ENCODE results near the gene WNT10A.
"Not testable (repeated sequence)": the region's sequence is repeated elsewhere in the genome, so short reads cannot be mapped to it uniquely, and the experiment has no call there.

The WNT10A gene

DNA sequence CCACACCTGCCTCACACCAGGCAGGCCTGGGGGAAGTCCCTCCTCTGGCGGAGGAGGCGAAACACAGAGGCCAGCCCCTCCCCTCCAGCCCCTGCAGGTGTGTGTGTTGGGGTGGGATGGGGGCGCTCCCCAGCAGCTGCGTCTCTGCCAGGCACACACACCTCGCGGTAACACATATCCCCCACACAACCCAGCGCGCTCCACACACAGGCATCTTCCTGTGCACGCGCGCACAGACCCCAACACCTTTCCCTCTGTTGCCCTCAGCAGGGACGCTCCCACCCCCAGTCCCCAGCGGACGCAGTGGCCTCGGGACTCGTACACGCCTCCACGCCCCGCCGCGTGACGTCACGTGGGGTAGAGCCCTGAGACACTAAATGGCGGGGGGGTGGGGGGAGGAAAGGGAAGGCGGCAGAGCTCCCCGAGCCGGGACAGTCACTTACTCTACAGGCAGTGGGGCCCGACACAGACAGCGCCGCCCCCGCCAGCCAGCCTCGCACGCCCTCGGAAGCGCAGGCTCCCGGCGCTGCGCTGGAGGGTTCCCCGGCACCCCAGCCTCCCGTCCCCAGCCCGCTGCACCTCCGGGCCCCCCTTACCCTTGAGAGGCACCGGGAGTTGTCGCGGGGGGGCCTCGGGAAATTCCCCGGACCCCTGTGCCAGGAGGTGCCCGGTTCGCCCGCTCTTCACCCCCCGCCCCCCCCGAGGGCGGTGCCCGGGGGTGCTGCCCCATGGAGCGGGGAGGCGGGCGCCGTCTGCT lies at the start of gene WNT10A:
TSS of gene WNT10A (plus strand) at position 751 of the 757 bp plus-strand sequence. CDS start 144 bp downstream, outside the sequence.
- no peak for DNase-seq (ENCODE audit: low read depth)

DNA sequence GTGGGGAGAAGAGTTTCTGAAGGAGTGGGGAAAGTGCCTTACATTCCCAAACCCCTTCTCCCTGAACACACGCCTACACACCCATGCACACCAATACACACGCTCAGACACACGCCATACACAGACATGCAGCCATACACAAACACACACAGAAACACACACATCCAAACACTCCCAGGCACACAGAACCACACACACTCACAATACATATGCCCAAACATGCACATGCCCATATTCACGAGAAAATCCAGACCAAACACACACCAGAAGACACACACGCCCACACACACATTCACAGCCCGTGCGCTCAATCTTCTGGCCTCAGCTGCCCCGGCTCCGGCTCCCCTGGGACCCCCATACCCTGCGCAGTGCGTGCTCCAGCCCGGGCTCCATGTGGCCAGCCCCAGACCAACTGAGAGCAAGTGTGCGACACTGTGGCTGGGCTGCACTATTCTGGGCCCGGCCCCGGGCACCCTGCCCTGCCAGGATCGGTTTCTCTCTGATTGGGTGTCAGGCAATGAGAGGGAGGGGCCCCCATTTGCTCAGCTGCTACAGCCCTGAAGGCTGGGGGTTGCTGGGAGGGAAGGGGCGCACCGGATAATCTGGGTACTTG lies 49.2 kb upstream of the WNT10A start, which contains the start of gene PRKAG3:
TSS of gene PRKAG3 (minus strand) at position 426 of the 613 bp plus-strand sequence.
- H3K4me3 ChIP-seq (ENCODE audit: low read depth, low read length), result no peak within 1 kb of the TSS
- no peak for DNase-seq (ENCODE audit: low read depth)

More for the DNA sequence above, at the start of gene WNT10A:
- no peak within 1 kb of the TSS for H3K4me3 ChIP-seq (ENCODE audit: low read depth, low read length)

DNA sequence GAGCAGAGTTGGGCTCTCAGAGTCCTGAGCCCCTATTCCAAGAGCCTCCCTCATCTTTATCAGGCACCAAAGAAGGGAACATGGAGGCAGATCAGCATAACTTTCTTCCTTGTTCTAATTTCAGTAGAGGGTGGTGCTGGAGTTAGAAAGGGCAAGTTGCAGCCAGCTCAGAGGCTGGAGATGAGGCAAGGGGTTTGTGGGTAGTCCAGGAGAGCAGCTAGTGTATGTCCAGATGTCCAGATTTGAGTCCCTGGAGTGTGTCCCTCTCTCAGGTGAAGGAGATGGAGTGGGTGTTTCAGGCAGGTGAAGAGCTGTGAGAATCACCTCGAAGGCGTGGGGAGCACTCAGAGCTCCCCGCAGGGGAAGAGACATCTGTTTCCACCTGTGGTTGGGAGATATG lies 48.6 kb upstream of the WNT10A start:
- H3K4me3 ChIP-seq (ENCODE audit: low read depth, low read length), result no peak overlapping the region
- DNase-seq (ENCODE audit: low read depth), result no peak

DNA sequence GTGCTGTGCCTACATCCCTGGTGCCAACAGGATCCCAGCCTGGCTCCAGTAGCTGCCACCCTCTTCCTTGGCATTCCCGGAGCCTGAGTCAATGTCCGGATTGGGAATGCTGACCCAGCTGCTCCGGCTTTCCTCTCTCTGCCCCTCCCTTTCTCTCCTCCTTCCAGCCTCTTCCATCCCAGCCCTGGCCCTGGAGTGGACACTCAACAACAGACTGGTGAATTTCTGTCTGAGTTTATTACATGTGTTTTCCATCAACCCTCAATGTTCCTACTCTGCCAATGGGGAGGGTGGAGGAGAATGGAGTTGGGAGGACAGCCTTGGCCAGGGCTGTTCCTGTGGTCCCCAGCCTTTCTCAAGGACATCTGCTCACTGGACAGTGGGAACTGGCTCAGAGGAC lies 48.1 kb upstream of the WNT10A start:
- no peak for DNase-seq (ENCODE audit: low read depth)
- no peak overlapping the region for H3K4me3 ChIP-seq (ENCODE audit: low read depth, low read length)

DNA sequence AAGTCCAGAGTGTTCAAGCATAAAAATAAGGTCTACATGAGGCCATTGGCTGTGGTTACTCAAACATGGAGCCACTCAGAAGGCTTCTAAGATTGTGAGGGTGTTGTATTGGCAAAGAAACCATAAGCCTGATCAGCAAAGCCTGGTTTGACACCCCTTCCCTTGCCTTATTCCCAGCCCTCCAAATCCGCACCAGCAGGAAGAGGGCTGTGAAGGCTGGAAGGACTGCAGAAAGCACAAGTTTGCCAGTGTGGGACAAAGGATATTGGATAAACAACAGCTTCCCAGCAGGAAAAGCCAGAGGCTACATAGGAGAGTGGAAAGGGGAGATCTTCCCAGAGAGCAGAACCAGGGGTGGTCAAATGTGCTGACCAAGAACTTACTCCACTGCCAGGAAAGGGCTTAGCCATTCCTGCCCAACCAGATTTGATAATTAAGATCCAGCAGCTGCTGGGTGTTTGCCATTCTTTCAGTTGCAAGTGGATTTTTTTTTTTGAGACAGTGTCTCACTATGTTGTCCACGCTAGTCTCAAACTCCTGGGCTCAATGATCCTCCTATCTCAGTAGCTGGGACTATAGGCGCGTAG lies 47.5 kb upstream of the WNT10A start:
- H3K4me3 ChIP-seq (ENCODE audit: low read depth, low read length), result no peak overlapping the region

DNA sequence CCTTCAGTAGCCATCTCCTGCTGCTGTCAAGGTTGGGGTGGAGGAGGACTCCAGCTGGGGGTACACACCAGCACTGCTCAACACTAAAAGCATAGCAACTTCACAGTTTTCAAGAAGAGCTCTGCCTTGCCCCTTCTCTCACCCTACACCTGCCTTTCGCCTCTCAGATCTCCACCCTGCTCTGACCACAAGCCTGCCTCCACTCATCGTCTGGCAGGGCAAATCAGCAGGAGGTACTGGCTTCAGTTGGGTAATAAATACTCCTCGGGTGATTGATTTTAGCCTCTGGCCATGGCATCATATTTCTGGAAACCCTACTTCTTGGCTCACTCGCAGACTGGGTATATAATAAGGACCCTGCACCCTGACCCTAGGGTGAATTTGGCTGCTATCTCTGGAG lies 46.0 kb upstream of the WNT10A start:
- H3K4me3 ChIP-seq (ENCODE audit: low read depth, low read length), result no peak overlapping the region
- DNase-seq (ENCODE audit: low read depth), result no peak

More for the DNA sequence above, 47.5 kb upstream of the WNT10A start:
- no peak for DNase-seq (ENCODE audit: low read depth)

DNA sequence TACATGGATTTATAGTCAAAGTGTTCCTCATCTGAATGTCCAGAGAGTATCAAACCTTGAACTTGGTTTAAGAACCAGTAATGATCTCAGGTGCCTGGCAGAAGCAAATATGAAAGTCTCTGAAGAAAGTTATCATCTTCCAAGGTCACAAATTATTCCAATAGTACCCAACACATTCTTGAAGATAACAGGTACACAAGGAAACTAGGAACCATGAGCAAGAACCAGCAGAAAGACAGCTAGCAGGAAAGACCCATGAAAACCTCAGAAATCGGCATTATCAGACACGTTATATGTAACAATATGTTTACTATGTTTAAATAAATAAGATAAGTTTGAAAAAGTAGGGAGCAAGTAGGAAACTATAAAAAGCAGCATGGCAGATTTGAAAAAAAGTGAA lies 43.2 kb upstream of the WNT10A start:
- no peak for DNase-seq (ENCODE audit: low read depth)
- H3K4me3 ChIP-seq (ENCODE audit: low read depth, low read length), result no peak overlapping the region

DNA sequence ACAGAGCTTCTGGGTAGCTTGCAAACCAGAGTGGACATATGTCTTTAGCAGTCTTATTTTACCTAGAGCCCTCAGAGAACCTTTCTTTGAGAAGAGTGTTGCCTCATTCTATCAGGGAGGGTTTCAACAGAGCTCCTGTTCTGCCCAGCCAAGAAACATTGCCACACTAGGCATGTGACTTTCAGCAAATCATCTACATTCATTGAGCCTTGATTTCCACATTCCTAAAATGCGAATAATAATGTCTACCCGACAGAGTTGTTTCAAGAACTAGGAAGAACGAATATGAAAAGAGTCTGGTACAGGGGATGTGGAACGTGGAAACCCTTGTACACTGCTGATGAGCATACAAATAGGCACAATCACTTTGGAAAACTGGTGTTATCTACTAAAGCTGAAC lies 41.2 kb upstream of the WNT10A start:
- DNase-seq (ENCODE audit: low read depth), result no peak
- H3K4me3 ChIP-seq (ENCODE audit: low read depth, low read length), result no peak overlapping the region

DNA sequence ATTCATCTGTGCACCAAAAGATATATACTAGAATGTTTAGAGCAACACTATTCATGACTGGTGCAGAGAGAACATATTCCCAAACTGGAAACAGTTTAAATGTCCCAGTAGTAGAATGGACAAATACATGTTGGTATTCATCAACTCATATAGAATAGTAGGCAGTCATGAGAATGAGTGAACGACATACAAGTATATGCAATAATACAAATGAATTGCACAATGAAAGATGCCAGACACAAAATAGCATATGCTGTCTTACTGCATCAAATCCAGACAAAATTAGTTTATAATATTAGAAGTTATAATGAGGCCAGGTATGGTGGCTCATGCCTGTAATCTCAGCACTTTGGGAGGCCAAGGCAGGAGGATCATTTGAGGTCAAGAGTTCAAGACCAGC lies 40.8 kb upstream of the WNT10A start:
- no peak for DNase-seq (ENCODE audit: low read depth)
- no peak overlapping the region for H3K4me3 ChIP-seq (ENCODE audit: low read depth, low read length)

DNA sequence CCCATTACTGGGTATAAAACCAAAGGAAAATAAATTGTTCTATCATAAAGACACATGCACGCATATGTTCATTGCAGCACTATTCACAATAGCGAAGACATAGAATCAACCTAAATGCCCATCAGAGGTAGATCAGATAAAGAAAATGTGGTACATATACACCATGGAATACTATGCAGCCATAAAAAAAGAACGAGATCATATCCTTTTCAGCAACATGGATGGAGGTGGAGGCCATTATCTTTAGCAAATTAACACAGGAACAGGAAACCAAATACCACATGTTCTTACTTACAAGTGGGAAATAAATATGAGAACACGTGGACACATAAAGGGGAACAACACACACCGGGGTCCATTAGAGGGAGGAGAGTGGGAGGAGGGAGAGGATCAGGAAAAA lies 36.3 kb upstream of the WNT10A start:
- H3K4me3 ChIP-seq (ENCODE audit: low read depth, low read length); DNase-seq (ENCODE audit: low read depth): not testable (repeated sequence)

DNA sequence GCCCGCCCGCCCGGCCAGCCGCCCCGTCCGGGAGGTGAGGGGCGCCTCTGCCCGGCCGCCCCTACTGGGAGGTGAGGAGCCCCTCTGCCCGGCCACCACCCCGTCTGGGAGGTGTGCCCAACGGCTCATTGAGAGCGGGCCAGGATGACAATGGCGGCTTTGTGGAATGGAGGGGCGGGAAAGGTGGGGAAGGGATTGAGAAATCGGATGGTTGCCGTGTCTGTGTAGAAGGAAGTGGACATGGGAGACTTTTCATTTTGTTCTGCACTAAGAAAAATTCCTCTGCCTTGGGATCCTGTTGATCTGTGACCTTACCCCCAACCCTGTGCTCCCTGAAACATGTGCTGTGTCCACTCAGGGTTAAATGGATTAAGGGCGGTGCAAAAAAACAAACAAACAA lies 33.7 kb upstream of the WNT10A start:
- not testable (repeated sequence) for DNase-seq (ENCODE audit: low read depth); H3K4me3 ChIP-seq (ENCODE audit: low read depth, low read length)

DNA sequence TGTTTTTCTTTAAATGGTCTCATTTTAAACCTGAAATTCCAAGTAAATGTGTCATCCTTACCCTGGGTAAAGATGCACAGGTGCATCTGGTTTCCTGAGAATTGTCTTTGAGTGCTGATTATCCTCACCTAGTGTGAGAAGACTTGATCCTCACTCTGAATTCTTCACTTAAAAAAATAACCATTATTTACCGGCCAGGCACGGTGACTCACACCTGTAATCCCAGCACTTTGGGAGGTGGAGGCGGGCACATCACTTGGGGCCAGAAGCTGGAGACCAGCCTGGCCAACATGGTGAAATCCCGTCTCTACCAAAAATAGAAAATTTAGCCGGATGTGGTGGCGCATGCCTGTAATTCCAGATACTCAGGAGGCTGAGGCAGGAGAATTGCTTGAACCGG lies 30.9 kb upstream of the WNT10A start:
- H3K4me3 ChIP-seq (ENCODE audit: low read depth, low read length), result no peak overlapping the region
- DNase-seq (ENCODE audit: low read depth), result no peak

DNA sequence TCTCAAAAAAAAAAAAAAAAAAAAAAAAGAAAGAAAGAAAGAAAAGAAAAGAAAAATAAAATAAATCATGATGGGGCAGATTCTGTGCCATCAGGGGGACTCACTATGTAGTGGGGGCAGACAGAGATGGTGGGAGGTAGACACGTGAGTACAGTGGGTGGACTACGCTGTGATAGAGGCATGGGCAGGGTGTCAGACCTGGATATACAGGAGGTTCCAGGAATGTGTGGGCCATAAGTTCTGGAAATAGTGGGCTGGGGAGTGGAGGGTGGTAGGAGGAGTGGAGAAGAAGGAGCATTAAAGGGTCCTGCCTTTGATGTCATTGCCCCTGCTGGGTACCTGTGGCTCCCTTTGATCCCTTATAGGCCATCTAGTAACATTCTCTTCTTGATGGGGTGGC lies 29.9 kb upstream of the WNT10A start:
- no peak overlapping the region for H3K4me3 ChIP-seq (ENCODE audit: low read depth, low read length)
- no peak for DNase-seq (ENCODE audit: low read depth)

DNA sequence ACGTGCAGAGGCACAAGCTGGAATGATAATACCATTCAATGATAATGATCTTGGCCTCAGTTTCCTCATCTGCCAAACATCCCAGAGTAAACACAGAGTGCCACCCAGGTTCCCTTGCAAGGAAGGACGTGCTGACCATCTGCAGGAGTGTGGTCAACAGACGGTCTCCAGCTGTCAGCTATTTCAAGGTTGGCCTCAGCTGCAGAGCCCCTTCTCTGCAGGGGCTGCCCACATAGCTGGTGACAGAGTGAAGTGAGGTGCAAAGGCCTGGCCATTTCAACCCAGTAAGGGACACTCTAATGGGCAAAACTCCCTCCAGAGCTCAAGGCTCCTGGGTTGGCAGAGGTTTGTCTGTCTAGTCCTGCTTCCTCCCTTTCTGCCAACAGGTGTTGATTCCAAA lies 29.4 kb upstream of the WNT10A start:
- DNase-seq (ENCODE audit: low read depth), result no peak
- H3K4me3 ChIP-seq (ENCODE audit: low read depth, low read length), result no peak overlapping the region

DNA sequence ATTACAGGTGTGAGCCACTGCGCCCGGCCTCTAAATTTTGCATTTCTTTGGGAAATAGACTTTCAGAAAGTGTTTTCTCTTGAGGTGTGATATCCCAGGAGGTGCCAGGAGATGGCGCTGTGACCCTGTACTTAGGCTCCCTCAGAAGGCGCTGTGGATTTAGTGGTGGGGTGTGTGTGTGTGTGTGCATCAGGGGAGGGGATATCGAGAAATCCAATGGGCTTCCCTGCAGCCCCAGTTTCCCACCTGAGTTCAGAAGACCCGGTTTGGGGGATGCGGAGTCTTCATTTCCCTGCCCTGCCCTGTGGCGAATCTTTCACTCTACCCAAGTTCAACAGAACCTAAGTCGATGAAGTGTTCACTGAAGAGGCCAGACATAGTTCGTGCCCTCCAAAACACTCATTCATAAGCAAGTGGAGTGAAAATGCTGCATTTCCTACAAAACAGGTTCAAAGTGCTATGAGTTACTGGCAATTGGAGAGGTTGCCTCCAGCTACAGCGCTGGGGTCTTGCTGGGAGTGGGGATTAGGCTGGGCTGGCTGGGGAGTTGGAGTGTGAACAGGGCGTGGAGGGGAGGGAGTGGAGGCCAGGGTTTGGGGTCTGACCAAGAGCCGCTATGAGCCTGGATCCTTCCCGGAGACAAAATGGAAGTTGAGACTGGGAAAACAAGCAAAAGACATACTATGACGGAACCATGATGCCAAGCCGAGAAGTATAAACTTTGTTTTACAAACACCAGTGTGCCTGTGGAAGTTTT lies 27.6 kb upstream of the WNT10A start:
- DNase-seq (ENCODE audit: low read depth), result no peak
- no peak overlapping the region for H3K4me3 ChIP-seq (ENCODE audit: low read depth, low read length)

DNA sequence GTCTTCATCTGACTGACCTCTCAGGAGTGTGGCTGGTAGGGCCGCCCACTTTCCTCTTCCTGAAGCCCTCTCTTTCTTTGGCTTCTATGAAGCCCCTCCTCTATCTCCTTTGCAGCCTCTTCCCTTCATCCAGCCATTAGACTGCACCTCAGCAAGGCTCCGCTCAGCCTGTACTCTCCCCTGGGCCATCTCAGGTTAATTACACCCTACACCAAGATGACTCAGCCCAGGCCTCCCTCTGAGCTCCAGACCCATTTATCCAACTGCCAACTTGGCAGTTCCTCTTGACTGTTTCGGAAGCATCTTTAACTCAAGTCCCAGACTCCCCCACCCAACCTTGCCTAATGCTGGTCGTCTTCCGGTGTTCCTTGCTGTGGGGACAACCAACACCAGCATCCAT lies 26.9 kb upstream of the WNT10A start:
- no peak overlapping the region for H3K4me3 ChIP-seq (ENCODE audit: low read depth, low read length)
- DNase-seq (ENCODE audit: low read depth), result no peak

DNA sequence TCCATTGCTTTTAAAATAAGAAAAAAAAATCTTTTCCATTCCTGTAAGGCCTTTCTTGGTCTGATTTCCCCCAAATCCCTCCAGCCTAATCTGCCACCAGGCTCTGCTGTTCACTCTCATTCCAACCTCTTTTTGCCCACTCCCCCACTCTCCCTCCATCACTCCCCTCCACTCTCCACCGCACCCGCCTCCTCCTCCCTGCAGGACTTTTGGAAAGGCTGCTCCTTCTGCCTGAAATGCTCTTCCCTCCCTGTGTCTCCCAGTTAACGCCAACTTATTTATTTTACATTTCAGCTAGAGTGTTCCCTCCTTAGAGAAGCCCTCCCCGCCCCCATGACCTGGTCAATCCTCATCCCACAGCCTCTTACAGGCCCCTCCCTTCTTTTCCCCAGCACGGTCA lies 25.8 kb upstream of the WNT10A start:
- H3K4me3 ChIP-seq (ENCODE audit: low read depth, low read length), result no peak overlapping the region
- DNase-seq (ENCODE audit: low read depth), result no peak

DNA sequence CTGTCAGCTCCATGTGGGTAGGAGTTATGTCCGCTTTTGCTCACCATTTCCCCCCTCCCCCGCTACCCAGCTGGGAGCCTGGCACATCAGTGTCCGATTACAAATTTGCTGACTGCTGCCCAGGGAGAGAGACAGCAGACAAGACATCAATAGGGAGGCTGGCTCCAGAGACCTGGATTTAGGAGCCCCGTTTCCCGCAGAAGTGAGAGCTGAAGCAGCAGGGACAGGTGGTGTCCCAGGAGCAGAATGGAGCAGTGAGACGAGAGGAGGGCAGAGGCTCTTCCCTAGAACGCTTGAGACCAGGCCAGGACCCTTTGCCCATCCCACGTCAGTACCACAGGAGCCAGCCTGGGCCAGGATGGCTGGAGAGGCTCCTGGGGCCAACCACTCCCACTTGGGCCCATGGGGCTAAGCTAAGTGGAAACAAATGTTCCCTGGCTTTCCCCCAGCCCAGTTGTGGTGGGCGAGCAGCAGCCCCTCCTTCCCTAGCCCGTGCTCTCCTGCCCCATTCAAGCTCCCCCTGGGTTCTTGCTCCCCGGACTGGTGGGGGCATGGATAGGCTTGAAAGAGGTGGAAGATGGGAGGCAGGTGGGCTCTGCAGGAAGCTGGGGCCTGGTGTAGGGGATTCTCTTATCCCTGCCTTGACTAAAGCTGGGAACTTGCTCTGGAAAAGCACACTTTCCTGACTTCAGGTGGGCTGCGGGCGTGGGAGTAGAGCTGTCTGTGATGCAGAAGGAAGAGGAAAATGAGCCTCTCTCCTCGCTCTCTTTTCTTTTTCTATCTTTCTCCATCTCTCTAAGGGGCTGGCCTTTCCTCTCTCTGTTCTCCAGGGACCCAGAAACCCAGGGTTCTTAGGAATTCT lies 25.1 kb upstream of the WNT10A start:
- no peak overlapping the region for H3K4me3 ChIP-seq (ENCODE audit: low read depth, low read length)
- no peak for DNase-seq (ENCODE audit: low read depth)

DNA sequence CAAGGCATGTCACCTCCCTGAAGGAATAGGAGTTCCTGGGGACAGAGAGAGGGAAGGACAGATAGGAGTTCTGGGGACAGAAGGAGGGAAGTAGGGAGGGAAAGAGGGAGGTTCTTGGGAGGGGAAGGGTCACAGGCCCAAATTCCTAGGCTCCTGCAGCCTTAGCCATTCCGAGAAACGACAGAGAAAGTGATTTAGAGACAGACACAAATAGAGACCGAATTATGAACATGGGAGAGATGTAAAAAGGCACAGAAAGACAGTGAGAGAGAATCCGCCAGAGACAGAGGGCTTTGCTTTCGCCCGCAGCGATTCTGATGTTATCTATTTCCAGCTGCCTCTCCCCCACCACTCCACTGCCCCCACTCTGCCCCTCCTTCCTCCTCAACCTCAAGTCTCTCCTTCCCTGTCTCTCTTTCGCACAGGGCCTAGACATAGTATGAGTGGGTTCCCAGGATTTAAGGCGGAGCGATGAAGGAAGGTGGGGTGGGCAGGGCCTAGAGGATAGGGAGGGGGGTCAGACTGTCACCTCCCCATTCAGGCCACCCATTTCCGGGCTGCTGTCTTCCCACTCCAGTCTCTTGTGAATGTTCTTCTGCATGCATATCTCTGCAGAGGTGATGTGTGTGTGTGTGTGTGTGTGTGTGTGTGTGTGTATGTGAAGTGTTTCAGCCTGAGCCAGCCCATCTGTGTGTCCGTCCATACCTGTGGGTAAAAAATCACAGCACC lies 24.3 kb upstream of the WNT10A start:
- no peak for DNase-seq (ENCODE audit: low read depth)
- no peak overlapping the region for H3K4me3 ChIP-seq (ENCODE audit: low read depth, low read length)

Measured in skeletal muscle cell (primary cell).